B cell (primary cell): Measurements from ENCODE around the gene PCDHGB5.
"Not testable (repeated sequence)": the region's sequence is repeated elsewhere in the genome, so short reads cannot be mapped to it uniquely, and the experiment has no call there.

ENCODE experiments used
- CTCF ChIP-seq: fragments of 200-600 bp; IDR thresholded peaks from one replicate; pipeline ENCODE4 v1.8.0; 2022; ENCODE audit warnings: antibody characterized with exemption, mild to moderate bottlenecking
- EZH2 ChIP-seq: IDR thresholded peaks from 2 replicates; pipeline ENCODE4 v1.6.1; 2012; ENCODE audit warnings: borderline replicate concordance, low read depth, mild to moderate bottlenecking, moderate library complexity, low read length; ENCODE audit not compliant: insufficient read depth, poor library complexity, severe bottlenecking

GRCh38 chr5:141414548-141415274 is 17.0 kb downstream of the PCDHGB5 start:
- TF ChIP-seq CTCF, EZH2: not testable (repeated sequence)
